GM21576 (cell line): ENCODE results near the gene AKT2.
"Not testable (repeated sequence)": the region's sequence is repeated elsewhere in the genome, so short reads cannot be mapped to it uniquely, and the experiment has no call there.

Experiments
- ATAC-seq: cut with Tn5 transposase; IDR thresholded peaks from one replicate; pipeline ENCODE4 v1.9.1; 2021; ENCODE audit warnings: mild to moderate bottlenecking, moderate library complexity; ENCODE audit not compliant: unreplicated experiment

AKT2 gene

DNA sequence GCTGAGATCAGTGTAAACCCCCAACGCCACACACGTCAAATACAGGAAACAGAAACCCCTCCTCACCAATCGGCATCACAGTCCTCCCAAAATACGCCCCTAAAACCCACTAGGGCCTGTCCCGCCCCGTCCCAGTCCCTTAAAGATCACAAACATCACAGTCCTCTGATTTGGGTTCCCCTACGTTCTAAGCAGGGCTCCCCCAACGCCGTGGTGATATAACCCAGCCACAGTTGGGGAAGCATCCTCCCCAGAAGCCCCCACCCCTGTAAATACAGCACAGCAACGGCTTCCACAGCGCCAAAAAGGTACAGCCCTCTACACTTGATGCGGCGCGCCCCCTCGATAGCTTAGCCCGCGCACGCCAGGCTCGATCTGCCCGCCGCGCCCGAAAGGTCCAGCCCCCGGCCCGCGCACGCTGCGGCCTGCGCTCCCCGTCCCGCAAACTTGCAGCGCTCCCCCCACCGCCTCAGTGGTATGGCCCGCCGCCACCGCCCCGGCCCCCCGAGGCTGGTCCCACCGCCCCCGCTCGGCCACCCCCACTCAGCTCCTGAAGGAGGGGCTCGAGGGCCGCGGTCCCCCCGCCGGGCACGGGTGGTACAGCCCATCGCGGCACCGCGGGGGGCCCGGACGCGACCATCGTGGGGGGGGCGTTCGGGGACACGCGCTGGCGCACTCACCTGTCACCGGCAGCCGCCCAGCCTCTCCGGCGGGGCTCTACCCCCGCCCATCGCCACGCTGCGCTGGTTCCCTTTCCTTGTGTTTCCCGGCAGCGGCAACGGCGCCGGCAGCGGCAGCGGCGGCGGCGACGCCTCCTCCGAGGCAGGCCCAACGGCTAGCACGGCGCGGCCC lies at the start of gene AKT2:
Gene AKT2, minus strand, starts transcription at position 845 of the 852 bp plus-strand sequence. CDS start 20,078 bp downstream, outside the sequence.
- ATAC-seq, result peak; percentile 27

- not testable (repeated sequence) for ATAC-seq
Measured at GRCh38 chr19:40333083-40333482, 47.9 kb upstream of the AKT2 start.

DNA sequence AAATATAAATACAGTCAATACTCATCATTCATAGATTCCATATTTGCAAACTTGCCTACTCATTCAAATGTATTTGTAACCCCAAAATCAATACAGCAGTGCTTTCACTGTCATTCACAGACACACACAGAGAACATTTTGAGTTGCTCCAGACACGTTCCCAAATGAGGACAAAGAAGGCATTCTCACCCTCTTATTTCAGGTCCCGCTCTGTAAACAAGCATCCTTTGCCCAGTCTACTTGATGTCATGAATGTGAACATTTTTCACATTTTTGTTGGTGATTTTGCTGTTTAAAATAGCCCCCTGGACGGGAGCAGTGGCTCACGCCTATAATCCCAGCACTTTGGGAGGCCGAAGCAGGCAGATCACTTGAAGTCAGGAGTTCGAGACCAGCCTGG lies 47.5 kb upstream of the AKT2 start:
- ATAC-seq, result no peak

- no peak for ATAC-seq
Measured at GRCh38 chr19:40331052-40331451, 45.9 kb upstream of the AKT2 start.

- ATAC-seq, result no peak
Measured at GRCh38 chr19:40326201-40326600, 41.1 kb upstream of the AKT2 start.

DNA sequence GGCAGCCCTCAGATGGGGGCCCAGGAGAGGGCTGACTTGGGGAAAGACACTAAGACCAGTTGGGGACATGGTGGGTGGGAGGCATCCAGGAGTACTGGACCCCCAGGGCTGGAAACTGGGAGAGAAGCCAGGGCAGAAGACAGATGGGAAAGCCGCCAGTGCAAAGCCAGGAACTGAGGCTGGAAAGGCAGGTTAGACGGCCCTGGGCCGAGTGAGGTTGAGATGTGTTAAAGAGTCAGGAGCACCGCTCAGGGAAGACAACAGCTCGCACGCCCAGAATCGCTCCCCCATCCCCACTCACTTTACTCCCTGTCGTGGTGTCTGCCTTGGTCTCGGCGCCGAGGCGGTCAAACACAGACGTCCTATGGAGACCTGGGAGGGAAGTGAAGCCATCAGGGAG lies 38.6 kb upstream of the AKT2 start:
- ATAC-seq, result no peak

DNA sequence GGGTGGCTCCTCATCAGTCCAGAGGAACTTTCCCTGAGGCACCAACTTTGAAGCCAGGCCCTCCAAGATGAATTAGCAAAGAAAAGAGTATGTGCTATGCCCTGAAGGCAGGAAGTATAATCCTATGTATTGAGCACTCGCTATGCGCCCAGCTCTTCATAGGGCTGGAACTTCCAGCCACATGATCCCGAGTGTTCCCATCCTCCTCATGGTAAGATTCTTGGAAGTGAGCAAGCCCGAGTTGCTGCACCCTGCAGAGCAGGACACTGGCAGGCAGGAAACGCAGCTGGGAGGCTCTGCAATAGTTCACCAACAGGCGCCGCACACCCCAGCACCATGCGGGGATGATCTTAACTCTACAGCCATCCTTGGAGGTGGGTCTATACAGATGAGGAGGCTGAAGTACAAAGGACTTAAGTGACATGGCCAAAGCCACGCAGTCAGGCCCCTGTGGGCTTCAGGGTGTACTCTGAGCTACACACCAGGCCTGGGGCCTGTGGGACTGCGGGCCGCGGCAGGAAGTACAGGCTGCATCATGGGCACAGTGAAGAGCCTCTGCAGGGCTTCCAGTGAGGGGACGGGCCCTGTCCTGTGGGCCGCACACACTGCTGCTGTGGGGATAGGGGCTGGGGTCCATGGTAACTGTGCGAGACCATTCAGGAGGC lies 37.9 kb upstream of the AKT2 start:
- no peak for ATAC-seq

- ATAC-seq, result no peak
Measured at GRCh38 chr19:40322271-40322610, 37.1 kb upstream of the AKT2 start.

GRCh38 chr19:40321566-40322270 lies 36.6 kb upstream of the AKT2 start:
- no peak for ATAC-seq

- no peak for ATAC-seq
Measured at GRCh38 chr19:40321076-40321475, 35.9 kb upstream of the AKT2 start.

DNA sequence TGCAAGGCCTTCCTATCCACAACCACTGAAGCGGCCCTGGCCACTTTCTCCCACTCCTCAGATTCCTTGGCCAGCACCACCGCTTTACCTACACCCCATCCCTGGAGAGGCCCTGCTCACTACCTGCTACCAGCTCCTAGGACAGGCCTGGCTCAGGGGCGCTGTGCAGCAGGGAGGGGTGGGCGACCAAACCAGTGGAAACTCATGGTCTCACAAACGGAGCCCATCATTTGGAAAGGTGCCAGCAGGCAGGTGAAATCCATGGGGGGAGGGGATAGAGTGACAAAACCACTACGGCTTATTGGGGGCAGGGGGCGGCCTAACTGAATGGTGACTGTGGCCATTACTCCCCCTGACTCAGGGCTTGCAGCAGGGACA lies 35.4 kb upstream of the AKT2 start:
- no peak for ATAC-seq

- no peak for ATAC-seq
Measured at GRCh38 chr19:40317338-40317737, 32.2 kb upstream of the AKT2 start.

DNA sequence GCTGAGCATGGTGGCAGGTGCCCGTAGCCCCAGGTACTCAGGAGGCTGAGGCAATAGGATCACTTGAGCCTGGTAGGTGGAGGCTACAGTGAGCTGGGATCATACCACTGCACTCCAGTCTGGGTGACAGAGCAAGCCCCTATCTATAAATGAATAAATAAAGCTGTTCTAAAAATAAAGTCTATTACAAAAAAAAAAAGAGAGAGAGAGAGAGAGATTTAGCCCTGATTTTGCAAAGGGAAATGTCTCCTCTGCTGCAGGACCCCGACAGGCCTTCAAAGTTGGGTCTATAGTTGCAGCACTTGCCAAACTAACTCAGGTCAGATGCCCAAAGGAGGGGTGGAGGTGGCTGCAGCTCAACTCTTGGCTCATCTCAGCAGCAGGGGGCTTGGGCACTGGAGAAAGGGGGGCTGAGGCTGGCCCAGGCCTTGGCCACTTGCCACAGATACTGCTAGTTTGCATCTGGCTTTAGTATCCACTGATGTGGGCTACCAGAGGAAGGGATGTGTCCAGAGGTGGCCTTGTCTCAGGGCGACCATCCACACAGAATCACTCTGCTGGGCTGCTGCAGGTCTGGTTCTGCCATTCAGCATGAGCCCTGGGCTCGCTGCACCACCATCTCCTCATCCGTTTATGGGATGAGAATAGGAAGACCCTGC lies 30.8 kb upstream of the AKT2 start:
- no peak for ATAC-seq

- no peak for ATAC-seq
Measured at GRCh38 chr19:40314656-40315055, 29.5 kb upstream of the AKT2 start.

DNA sequence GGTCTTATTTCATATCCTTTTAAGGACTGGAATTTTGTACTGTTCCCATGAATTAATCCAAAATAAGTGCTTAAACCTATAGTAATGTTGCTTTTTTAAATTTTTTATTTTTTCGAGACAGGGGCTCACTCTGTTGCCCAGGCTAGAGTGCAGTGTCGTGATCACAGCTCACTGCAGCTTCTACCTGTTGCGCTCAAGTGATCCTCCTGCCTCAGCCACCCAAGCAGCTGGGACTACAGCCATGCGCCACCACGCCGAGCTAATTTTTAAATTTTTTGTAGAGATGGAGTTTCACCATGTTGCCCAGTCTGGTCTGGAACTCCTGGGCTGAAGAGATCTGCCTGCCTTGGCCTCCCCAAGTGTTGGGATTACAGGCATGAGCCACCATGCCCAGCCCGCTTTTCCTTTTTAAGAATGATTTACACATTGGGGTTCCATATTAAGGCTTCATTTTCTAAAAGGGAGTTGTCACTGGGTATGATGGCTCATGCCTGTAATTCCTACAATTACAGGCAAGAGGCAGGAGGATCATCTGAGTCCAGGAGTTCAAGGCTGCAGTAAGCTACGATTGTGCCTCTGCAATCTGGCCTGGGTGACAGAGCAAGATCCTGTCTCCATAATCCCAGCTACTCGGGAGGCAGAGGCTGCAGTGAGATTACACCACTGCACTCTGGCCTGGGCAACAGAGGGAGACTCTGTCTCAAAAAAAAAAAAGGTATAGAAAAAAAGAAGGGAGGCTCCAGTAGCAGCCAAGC lies 28.3 kb upstream of the AKT2 start:
- no peak for ATAC-seq

- no peak for ATAC-seq
Measured at GRCh38 chr19:40312533-40312932, 27.4 kb upstream of the AKT2 start.

- no peak for ATAC-seq
Measured at GRCh38 chr19:40309666-40310065, 24.5 kb upstream of the AKT2 start.

DNA sequence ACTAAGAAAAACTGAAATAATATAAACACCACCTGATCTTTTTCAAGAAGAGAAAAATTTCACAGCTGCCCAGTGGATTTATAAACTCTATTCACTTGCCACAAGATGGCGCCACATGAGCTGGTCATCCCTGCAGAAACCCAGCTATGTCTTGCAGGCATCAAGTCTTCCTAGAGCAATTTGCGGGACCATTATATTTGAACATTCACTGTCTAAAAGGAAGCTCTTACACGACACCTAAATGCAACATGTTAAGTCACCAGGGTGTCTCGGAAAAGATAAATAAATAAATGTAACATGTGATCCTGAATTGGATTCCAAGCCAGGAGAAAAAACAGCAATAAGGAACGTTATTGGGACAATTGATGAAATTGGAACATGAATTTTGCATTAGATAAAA lies 20.3 kb upstream of the AKT2 start:
- no peak for ATAC-seq

DNA sequence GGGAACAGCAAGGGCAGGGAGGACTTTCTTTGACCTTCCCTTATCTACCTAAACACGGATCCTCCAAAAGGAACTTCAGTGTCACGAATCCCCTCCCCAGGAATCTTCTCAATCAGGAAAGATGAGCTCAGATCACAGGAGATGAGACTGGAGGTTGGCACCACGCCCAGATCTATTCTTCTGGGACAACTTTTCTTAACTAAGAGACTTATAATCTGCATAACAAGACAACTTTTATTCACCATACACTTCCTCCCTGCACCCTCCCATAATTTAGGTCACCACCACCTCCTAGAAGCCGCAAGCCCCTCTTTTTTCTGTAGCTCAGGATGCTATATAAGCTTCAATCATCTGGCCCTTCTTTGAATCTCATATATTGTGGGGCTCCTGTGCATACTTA lies 19.2 kb upstream of the AKT2 start:
- no peak for ATAC-seq

DNA sequence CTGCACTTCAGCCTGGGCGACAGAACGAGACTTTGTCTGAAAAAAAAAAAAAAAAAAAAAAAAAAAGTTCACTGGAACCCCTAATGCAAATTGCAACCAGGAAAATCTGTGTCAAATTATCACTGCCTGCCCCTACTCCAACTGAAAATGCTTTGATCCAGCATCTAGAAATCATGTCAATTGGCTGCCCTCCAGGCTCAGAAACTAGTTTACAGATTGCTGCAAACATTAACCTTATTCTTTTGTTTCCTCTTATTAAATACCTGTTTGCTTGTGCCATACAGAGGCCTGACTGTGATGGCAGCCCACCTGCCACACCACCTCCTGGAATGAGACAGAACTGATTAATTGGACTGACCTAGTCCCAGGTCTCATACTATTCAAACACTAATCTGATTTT lies 18.6 kb upstream of the AKT2 start:
- ATAC-seq, result no peak
